ENCODE measurements around the gene MRPS34.

DNA sequence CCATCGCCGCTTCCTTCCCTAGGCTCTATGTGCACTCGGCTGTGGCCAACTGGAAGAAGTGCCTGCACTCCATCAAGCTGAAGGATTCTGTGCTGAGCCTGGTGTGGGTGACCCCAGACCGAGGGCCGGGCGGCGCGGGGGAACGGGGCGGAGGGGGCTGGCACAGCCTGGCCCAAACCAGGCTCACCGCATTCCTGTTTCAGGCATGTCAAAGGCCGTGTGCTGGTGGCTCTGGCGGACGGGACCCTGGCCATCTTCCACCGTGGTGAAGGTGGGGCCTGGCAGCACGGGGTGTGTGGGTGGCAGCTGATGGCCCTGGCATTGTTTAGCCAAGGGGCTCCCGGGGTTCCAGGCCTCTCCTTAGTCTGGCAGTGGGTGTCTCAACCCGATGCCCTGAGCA lies 6.2 kb downstream of the MRPS34 start:
- no peak for TF ChIP-seq EZH2 (IDR thresholded peaks at IDR 0.05; ENCODE audit: low read length)
- TF ChIP-seq, protein P1, sequence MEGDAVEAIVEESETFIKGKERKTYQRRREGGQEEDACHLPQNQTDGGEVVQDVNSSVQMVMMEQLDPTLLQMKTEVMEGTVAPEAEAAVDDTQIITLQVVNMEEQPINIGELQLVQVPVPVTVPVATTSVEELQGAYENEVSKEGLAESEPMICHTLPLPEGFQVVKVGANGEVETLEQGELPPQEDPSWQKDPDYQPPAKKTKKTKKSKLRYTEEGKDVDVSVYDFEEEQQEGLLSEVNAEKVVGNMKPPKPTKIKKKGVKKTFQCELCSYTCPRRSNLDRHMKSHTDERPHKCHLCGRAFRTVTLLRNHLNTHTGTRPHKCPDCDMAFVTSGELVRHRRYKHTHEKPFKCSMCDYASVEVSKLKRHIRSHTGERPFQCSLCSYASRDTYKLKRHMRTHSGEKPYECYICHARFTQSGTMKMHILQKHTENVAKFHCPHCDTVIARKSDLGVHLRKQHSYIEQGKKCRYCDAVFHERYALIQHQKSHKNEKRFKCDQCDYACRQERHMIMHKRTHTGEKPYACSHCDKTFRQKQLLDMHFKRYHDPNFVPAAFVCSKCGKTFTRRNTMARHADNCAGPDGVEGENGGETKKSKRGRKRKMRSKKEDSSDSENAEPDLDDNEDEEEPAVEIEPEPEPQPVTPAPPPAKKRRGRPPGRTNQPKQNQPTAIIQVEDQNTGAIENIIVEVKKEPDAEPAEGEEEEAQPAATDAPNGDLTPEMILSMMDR (optimal IDR thresholded peaks at IDR 0.05 in 1 of 3, IDR thresholded peaks at IDR 0.05 in 1 of 3, conservative IDR thresholded peaks at IDR 0.05 in 1 of 3; ENCODE audit: extremely low read depth in 1 of 3, insufficient read depth in 2 of 3, low read length in 3 of 3), result no peak

Measured in keratinocyte (primary cell).